GM23338 (cell line): Measurements from ENCODE around the gene CDH4.

Source experiments
- CREB1 ChIP-seq: fragments of 250-450 bp; sonication (Bioruptor Pico); IDR thresholded peaks from 2 replicates; pipeline ENCODE4 v1.5.0; 2020; ENCODE audit warnings: low read depth, mild to moderate bottlenecking, moderate library complexity
- EZH2 ChIP-seq: fragments of 200-600 bp; sonication (generic); IDR thresholded peaks from one replicate; pipeline ENCODE4 v1.8.0; 2017; ENCODE audit warnings: antibody characterized with exemption, mild to moderate bottlenecking, low read depth; ENCODE audit not compliant: unreplicated experiment
- EZH2phosphoT487 ChIP-seq: fragments of 200-600 bp; sonication (generic); IDR thresholded peaks from one replicate; pipeline ENCODE4 v1.8.1; 2018; ENCODE audit warnings: antibody characterized with exemption; ENCODE audit not compliant: unreplicated experiment
- NANOG ChIP-seq: IDR thresholded peaks from 2 replicates; pipeline ENCODE4 v1.6.1; 2016; ENCODE audit warnings: antibody characterized with exemption, borderline replicate concordance
- POLR2AphosphoS5 ChIP-seq: IDR thresholded peaks from 2 replicates; pipeline ENCODE4 v1.6.1; 2016; ENCODE audit warnings: antibody characterized with exemption, low read depth
- STAT1 ChIP-seq: IDR thresholded peaks from one replicate; pipeline ENCODE4 v1.6.1; 2016; ENCODE audit warnings: antibody characterized with exemption; ENCODE audit not compliant: unreplicated experiment
- ZNF331 ChIP-seq: fragments of 250-450 bp; sonication (Bioruptor Pico); IDR thresholded peaks from 2 replicates; pipeline ENCODE4 v1.5.0; 2020; ENCODE audit warnings: low read depth, mild to moderate bottlenecking, moderate library complexity
- TF ChIP-seq, protein P1 (sequence below), 2 experiments: fragments of 200-600 bp in 1 of 2; sonication (generic) in 1 of 2; conservative IDR thresholded peaks; 2 replicates each; pipeline versions ENCODE4 v1.5.1 to v1.6.1; 2016 to 2017; ENCODE audit warnings: antibody characterized with exemption in 2 of 2, low read depth in 2 of 2, mild to moderate bottlenecking in 2 of 2, moderate library complexity in 1 of 2
- TF ChIP-seq, protein P2 (sequence below): IDR thresholded peaks from one replicate; pipeline ENCODE4 v1.6.1; 2018; ENCODE audit warnings: antibody characterized with exemption; ENCODE audit not compliant: unreplicated experiment

DNA sequence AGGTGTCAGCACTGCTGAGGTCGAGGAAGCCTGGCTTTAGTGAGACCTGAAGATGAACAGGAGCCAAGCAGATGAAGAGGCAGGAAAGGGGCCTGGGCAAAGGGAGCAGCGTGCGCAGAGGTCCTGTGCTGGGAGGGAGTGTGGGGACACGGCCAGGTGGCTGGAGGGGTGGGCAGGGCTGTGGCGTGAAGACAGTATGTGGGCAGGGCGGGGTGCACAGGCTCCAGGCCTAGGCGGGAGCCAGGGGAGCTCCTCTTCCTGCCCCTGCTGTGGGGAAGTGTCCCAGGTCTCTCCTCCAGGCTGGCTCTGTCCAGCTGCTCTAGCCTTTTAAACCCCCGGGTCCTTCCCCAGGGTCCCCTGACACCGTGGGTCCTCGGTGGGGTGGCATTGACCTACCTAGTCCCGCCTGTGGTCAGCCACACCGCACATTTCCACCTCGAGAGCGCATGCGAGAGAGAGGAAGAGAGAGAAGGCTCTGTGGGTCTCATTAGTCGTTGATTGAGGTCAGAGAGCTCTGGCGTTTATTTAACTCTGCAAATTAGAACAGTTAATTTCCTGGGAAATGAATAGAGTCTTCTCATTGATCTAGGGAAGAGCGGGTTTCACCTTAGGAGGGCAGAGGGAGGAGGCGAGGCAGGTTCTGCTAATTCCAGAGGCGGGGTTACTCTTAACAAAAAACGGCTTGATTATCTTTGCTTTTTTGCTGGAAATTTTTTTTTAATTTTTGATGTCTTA lies 68.8 kb downstream of the CDH4 start:
- TF ChIP-seq, protein P1, sequence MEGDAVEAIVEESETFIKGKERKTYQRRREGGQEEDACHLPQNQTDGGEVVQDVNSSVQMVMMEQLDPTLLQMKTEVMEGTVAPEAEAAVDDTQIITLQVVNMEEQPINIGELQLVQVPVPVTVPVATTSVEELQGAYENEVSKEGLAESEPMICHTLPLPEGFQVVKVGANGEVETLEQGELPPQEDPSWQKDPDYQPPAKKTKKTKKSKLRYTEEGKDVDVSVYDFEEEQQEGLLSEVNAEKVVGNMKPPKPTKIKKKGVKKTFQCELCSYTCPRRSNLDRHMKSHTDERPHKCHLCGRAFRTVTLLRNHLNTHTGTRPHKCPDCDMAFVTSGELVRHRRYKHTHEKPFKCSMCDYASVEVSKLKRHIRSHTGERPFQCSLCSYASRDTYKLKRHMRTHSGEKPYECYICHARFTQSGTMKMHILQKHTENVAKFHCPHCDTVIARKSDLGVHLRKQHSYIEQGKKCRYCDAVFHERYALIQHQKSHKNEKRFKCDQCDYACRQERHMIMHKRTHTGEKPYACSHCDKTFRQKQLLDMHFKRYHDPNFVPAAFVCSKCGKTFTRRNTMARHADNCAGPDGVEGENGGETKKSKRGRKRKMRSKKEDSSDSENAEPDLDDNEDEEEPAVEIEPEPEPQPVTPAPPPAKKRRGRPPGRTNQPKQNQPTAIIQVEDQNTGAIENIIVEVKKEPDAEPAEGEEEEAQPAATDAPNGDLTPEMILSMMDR (conservative IDR thresholded peaks at IDR 0.05; ENCODE audit: low read depth in 2 of 2), result no peak
- no peak for TF ChIP-seq POLR2AphosphoS5
- TF ChIP-seq EZH2, result no peak
- TF ChIP-seq EZH2phosphoT487, result no peak
- TF ChIP-seq, protein P2, sequence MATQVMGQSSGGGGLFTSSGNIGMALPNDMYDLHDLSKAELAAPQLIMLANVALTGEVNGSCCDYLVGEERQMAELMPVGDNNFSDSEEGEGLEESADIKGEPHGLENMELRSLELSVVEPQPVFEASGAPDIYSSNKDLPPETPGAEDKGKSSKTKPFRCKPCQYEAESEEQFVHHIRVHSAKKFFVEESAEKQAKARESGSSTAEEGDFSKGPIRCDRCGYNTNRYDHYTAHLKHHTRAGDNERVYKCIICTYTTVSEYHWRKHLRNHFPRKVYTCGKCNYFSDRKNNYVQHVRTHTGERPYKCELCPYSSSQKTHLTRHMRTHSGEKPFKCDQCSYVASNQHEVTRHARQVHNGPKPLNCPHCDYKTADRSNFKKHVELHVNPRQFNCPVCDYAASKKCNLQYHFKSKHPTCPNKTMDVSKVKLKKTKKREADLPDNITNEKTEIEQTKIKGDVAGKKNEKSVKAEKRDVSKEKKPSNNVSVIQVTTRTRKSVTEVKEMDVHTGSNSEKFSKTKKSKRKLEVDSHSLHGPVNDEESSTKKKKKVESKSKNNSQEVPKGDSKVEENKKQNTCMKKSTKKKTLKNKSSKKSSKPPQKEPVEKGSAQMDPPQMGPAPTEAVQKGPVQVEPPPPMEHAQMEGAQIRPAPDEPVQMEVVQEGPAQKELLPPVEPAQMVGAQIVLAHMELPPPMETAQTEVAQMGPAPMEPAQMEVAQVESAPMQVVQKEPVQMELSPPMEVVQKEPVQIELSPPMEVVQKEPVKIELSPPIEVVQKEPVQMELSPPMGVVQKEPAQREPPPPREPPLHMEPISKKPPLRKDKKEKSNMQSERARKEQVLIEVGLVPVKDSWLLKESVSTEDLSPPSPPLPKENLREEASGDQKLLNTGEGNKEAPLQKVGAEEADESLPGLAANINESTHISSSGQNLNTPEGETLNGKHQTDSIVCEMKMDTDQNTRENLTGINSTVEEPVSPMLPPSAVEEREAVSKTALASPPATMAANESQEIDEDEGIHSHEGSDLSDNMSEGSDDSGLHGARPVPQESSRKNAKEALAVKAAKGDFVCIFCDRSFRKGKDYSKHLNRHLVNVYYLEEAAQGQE, result no peak
- no peak for TF ChIP-seq NANOG
- TF ChIP-seq ZNF331, result no peak
- TF ChIP-seq CREB1 (CRISPR knock-in tag), result no peak
- no peak for TF ChIP-seq STAT1
